ENCODE data around the gene OLFML1. TPM values are rescaled to one million over a fixed set of nuclear protein-coding genes. Genes with fewer than 3 reads are reported as not detected.

Gene OLFML1
- polyA plus RNA-seq, 2 of the 4 experiments (the other 2 are of a cell fraction) = not detected

DNA sequence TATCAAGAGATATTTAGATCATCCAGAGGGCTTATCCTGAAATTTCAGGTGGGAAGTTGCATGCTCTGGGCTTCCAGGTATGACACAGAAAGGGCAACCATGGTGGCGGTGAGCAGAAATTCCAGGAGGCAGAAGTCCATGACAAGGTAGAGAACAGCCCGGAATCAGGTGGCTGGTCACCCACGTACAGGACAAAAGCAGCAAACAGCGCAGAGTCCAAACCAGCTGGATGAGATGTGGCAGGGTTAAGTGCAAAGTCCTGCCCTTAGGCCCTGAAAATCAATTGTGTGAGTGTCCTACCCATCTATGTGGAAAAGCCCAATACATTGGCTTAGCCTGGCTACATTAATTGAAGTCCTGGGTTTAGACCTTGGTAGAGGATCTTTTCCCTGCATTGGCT, 40.1 kb downstream of the OLFML1 start:
- CTCF ChIA-PET = interaction anchor here (1.4 to 4.3 kb wide), 4 partner anchors 12 to 170 kb away, joined by 3 to 29 read pairs (median 4); partner anchors contain the start of gene PPFIBP2
- DNase-seq (ENCODE audit: low read depth in 1 of 2, low spot score in 1 of 2) (no peak), ATAC-seq (no peak), FAIRE-seq (no peak)
- Histone ChIP-seq H3K9me3 (no peaks in the 10 kb centered on the region), H3K4me3 (no peak overlapping the region), H3K27ac (no peak overlapping the region), H3K4me2 (no peak overlapping the region), H3K4me1 (no peaks in the 10 kb centered on the region)
- TF ChIP-seq HEYL (CRISPR knock-in tag; IDR thresholded peaks at IDR 0.05) (no peak), RCOR1 (IDR thresholded peaks at IDR 0.05; ENCODE audit: low read depth, low read length) (no peak), CHD4 (IDR thresholded peaks at IDR 0.05; ENCODE audit: borderline replicate concordance) (no peak), FOSB (CRISPR knock-in tag; IDR thresholded peaks at IDR 0.05) (no peak), RAD21 (conservative IDR thresholded peaks at IDR 0.05 in 1 of 2, IDR thresholded peaks at IDR 0.05 in 1 of 2) (no peak), KDM5A (IDR thresholded peaks at IDR 0.05) (no peak), HOXB13 (CRISPR knock-in tag; IDR thresholded peaks at IDR 0.05; ENCODE audit: low read depth) (no peak), MYC (IDR thresholded peaks at IDR 0.05; ENCODE audit: borderline replicate concordance, low read length) (no peak), RARB (CRISPR knock-in tag; IDR thresholded peaks at IDR 0.05) (no peak), CEBPB (IDR thresholded peaks at IDR 0.05) (no peak), JUN (IDR thresholded peaks at IDR 0.05) (no peak), PHF8 (IDR thresholded peaks at IDR 0.05; ENCODE audit: borderline replicate concordance, low read depth) (no peak), CHD2 (IDR thresholded peaks at IDR 0.05; ENCODE audit: low read length, partially characterized antibody) (no peak)
- TF ChIP-seq, protein P1, sequence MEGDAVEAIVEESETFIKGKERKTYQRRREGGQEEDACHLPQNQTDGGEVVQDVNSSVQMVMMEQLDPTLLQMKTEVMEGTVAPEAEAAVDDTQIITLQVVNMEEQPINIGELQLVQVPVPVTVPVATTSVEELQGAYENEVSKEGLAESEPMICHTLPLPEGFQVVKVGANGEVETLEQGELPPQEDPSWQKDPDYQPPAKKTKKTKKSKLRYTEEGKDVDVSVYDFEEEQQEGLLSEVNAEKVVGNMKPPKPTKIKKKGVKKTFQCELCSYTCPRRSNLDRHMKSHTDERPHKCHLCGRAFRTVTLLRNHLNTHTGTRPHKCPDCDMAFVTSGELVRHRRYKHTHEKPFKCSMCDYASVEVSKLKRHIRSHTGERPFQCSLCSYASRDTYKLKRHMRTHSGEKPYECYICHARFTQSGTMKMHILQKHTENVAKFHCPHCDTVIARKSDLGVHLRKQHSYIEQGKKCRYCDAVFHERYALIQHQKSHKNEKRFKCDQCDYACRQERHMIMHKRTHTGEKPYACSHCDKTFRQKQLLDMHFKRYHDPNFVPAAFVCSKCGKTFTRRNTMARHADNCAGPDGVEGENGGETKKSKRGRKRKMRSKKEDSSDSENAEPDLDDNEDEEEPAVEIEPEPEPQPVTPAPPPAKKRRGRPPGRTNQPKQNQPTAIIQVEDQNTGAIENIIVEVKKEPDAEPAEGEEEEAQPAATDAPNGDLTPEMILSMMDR (IDR thresholded peaks at IDR 0.05) = no peak
- TF ChIP-seq, protein P2, sequence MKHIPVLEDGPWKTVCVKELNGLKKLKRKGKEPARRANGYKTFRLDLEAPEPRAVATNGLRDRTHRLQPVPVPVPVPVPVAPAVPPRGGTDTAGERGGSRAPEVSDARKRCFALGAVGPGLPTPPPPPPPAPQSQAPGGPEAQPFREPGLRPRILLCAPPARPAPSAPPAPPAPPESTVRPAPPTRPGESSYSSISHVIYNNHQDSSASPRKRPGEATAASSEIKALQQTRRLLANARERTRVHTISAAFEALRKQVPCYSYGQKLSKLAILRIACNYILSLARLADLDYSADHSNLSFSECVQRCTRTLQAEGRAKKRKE (CRISPR knock-in tag; IDR thresholded peaks at IDR 0.05; ENCODE audit: low read depth) = no peak
- TF ChIP-seq, protein P3, sequence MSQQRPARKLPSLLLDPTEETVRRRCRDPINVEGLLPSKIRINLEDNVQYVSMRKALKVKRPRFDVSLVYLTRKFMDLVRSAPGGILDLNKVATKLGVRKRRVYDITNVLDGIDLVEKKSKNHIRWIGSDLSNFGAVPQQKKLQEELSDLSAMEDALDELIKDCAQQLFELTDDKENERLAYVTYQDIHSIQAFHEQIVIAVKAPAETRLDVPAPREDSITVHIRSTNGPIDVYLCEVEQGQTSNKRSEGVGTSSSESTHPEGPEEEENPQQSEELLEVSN (IDR thresholded peaks at IDR 0.05; ENCODE audit: borderline replicate concordance, low read depth) = no peak
- WGBS (ENCODE audit: missing lambda C conversion rate) = 91% methylated on average over 4 of the region's 4 CpGs
- POLR2A ChIA-PET = no interaction called here

DNA sequence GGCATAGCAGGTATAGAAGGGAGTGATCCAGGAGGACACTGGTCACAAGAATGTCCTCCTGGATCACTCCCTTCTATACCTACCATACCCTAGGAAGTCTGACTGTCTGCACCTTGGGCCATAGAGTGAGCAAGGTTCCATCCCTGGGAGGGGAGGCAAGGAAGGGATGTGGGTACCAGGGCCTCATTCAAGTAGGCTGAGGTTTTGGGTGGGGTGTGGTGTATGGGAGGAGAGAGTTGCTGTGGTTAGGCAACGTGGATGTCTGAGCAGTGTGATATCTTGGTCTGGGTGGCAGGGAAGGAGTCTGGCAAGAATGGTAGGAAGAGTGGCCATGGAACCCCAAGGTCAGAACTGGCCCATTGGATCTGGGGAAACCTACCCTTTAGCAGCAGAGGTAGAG, 41.7 kb downstream of the OLFML1 start:
- WGBS (ENCODE audit: missing lambda C conversion rate) = 0% methylated on average over 1 of the region's 1 CpG
- H3K9me3 ChIP-seq = no peaks in the 10 kb centered on the region
- H3K4me2 ChIP-seq = no peak overlapping the region
- FAIRE-seq (no peak), DNase-seq (ENCODE audit: low read depth in 1 of 2, low spot score in 1 of 2) (no peak), ATAC-seq (no peak)
- H3K27ac ChIP-seq = no peak overlapping the region
- no peaks in the 10 kb centered on the region for H3K4me1 ChIP-seq
- H3K4me3 ChIP-seq = no peak overlapping the region
- CTCF ChIA-PET = interaction anchor here (0.8 to 1.3 kb wide), 3 partner anchors 14 to 84 kb away, joined by 3 to 5 read pairs (median 4); partner anchors contain the start of gene PPFIBP2
- TF ChIP-seq, protein P1 (IDR thresholded peaks at IDR 0.05) = no peak
- TF ChIP-seq CBX8 (IDR thresholded peaks at IDR 0.05) (no peak), RCOR1 (IDR thresholded peaks at IDR 0.05; ENCODE audit: low read depth, low read length) (no peak), EHF (CRISPR knock-in tag; IDR thresholded peaks at IDR 0.05) (no peak), RFX5 (IDR thresholded peaks at IDR 0.05) (no peak), HOXB5 (CRISPR knock-in tag; IDR thresholded peaks at IDR 0.05) (no peak), CHD4 (IDR thresholded peaks at IDR 0.05; ENCODE audit: borderline replicate concordance) (no peak), ESRRA (IDR thresholded peaks at IDR 0.05; ENCODE audit: borderline replicate concordance, low read length) (no peak), ZC3H11A (IDR thresholded peaks at IDR 0.05) (no peak), EP300 (IDR thresholded peaks at IDR 0.05) (no peak), HEYL (CRISPR knock-in tag; IDR thresholded peaks at IDR 0.05) (no peak), ZNF302 (CRISPR knock-in tag; IDR thresholded peaks at IDR 0.05) (no peak), TFCP2L1 (CRISPR knock-in tag; IDR thresholded peaks at IDR 0.05) (no peak), ZSCAN20 (CRISPR knock-in tag; IDR thresholded peaks at IDR 0.05) (no peak)
- TF ChIP-seq, protein P4, sequence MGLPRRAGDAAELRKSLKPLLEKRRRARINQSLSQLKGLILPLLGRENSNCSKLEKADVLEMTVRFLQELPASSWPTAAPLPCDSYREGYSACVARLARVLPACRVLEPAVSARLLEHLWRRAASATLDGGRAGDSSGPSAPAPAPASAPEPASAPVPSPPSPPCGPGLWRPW (IDR thresholded peaks at IDR 0.05) = no peak
- TF ChIP-seq, protein P5, sequence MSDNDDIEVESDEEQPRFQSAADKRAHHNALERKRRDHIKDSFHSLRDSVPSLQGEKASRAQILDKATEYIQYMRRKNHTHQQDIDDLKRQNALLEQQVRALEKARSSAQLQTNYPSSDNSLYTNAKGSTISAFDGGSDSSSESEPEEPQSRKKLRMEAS (IDR thresholded peaks at IDR 0.05) = no peak
- TF ChIP-seq, protein P6, sequence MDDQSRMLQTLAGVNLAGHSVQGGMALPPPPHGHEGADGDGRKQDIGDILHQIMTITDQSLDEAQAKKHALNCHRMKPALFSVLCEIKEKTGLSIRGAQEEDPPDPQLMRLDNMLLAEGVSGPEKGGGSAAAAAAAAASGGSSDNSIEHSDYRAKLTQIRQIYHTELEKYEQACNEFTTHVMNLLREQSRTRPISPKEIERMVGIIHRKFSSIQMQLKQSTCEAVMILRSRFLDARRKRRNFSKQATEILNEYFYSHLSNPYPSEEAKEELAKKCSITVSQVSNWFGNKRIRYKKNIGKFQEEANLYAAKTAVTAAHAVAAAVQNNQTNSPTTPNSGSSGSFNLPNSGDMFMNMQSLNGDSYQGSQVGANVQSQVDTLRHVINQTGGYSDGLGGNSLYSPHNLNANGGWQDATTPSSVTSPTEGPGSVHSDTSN (IDR thresholded peaks at IDR 0.05) = no peak
- POLR2A ChIA-PET = no interaction called here
